ENCODE data around the gene PLA2G4A.

The PLA2G4A gene

DNA sequence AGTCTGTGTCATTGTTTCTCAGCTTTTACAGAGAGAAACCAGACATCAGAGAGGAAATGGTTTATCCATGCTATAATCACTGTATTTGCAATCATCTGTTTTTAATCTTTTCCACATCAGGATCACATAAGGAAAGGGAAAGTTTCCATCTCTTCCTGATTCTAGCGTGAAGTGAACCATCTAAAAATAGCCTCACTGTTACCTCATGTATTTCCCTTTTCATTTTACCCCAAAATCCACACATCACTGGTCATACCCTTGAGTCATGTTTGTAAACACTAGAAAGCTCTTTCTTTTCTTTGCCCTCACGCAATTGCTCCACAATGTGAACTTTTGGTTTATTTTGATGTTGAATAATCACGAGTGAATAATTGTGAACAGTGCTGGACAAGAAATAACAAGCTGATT lies 146.0 kb downstream of the PLA2G4A start:
- DNase-seq (ENCODE audit: low read depth), result peak; percentile 96
- no peak overlapping the region for H3K4me3 ChIP-seq (ENCODE audit: low read length)
- no peak for TF ChIP-seq CTCF (conservative IDR thresholded peaks at IDR 0.05; ENCODE audit: low read length)

DNA sequence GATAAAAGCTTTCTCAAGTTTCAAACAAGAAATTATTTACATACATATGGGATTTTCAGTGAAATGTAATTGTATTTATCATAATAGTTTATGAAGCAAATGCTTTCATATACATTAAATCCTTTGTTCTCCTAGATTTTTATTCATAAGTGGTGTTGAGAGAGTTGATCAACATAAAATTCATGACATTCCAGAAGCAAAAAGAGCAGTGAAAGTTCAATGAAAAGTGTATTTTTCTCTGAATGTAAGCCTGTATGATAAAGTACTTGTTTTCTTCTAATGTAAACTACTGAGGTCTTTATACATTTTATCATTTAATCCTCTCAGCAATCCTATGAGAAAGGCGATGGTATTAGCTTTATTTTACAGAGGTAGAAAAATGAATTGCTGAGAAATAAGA lies 146.5 kb downstream of the PLA2G4A start:
- no peak for DNase-seq (ENCODE audit: low read depth)
- TF ChIP-seq CTCF (conservative IDR thresholded peaks at IDR 0.05; ENCODE audit: low read length), result no peak
- no peak overlapping the region for H3K4me3 ChIP-seq (ENCODE audit: low read length)

DNA sequence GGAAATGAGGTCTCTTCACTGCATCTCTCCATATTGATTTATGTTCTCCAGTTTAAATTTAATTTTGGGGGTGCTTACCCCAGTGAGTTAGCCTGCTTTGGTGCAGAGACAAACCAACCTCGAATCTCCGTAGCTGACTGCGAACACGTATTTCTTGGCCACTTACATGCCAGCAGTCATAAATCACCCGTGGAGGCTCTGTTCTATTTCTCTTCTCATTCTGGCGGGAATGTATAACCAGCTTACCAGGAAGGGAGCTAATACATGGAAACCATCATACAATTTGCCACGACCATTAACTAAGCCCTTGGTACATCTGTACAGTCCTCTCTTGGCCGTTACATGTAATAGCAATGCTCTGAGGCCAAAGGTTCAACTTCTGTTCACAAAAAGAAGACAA lies 148.0 kb downstream of the PLA2G4A start:
- no peak for DNase-seq (ENCODE audit: low read depth)
- TF ChIP-seq CTCF (conservative IDR thresholded peaks at IDR 0.05; ENCODE audit: low read length), result no peak
- H3K4me3 ChIP-seq (ENCODE audit: low read length), result no peak overlapping the region

GRCh38 chr1:186977266-186977957 lies 148.7 kb downstream of the PLA2G4A start:
- DNase-seq (ENCODE audit: low read depth), result no peak
- no peak for TF ChIP-seq CTCF (conservative IDR thresholded peaks at IDR 0.05; ENCODE audit: low read length)

GRCh38 chr1:186978596-186979556 lies 150.1 kb downstream of the PLA2G4A start:
- no peak overlapping the region for H3K4me3 ChIP-seq (ENCODE audit: low read length)
- TF ChIP-seq CTCF (conservative IDR thresholded peaks at IDR 0.05; ENCODE audit: low read length), result no peak
- no peak for DNase-seq (ENCODE audit: low read depth)

More at GRCh38 chr1:186977266-186977957, 148.7 kb downstream of the PLA2G4A start:
- H3K4me3 ChIP-seq (ENCODE audit: low read length), result no peak overlapping the region

DNA sequence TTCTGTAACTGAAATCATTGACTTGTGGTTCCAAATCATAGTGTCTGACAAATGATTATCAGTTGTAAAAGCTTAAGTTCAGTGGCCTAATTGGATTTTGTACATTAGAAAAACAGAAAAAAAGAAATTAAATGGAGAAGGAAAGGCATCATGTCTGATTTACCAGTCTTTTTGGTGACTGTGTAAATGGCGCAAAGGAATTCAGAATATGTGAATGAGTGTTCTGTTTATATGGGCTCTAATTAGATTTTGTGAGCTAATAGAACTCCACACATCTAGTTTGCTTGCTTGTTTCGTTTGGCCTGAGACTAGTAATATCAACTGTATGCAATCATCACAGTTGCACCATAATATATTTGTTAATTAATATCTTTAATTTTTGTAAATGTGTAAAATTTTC lies 151.7 kb downstream of the PLA2G4A start:
- no peak overlapping the region for H3K4me3 ChIP-seq (ENCODE audit: low read length)
- no peak for DNase-seq (ENCODE audit: low read depth)
- TF ChIP-seq CTCF (conservative IDR thresholded peaks at IDR 0.05; ENCODE audit: low read length), result no peak

Measured in AG10803 (cell line).